NCI-H82 (cell line): Measurements from ENCODE around the gene ABCA4.

Experiments
- DNase-seq: peaks from one replicate; lab custom pipeline; 2025; lab: John Stamatoyannopoulos, UW

Gene ABCA4

GRCh38 chr1:94122201-94122970, 1.4 kb upstream of the ABCA4 start:
- no peak for DNase-seq

- DNase-seq: peak; percentile 94
These were observed 468 bp upstream of the ABCA4 start for GRCh38 chr1:94121411-94121821.

- peak; percentile 69 for DNase-seq
These were observed 412 bp downstream of the ABCA4 start for GRCh38 chr1:94120570-94120901.

- peak; percentile 72 for DNase-seq
These were observed 965 bp downstream of the ABCA4 start for GRCh38 chr1:94119796-94120569.

GRCh38 chr1:94119306-94119705, 1.6 kb downstream of the ABCA4 start:
- no peak for DNase-seq

- DNase-seq: no peak
These were observed 2.5 kb downstream of the ABCA4 start for GRCh38 chr1:94118471-94118870.

- no peak for DNase-seq
These were observed 2.9 kb downstream of the ABCA4 start for GRCh38 chr1:94118013-94118412.

GRCh38 chr1:94117259-94117851, 3.6 kb downstream of the ABCA4 start:
- DNase-seq: no peak

- no peak for DNase-seq
These were observed 5.0 kb downstream of the ABCA4 start for GRCh38 chr1:94115900-94116436.

GRCh38 chr1:94115254-94115899, 5.6 kb downstream of the ABCA4 start:
- DNase-seq: no peak

GRCh38 chr1:94113589-94114226, 7.2 kb downstream of the ABCA4 start:
- DNase-seq: no peak

GRCh38 chr1:94111879-94112278, 9.1 kb downstream of the ABCA4 start:
- no peak for DNase-seq

GRCh38 chr1:94110946-94111740, 9.8 kb downstream of the ABCA4 start:
- no peak for DNase-seq

GRCh38 chr1:94110021-94110761, 10.8 kb downstream of the ABCA4 start:
- DNase-seq: no peak

- no peak for DNase-seq
These were observed 11.5 kb downstream of the ABCA4 start for GRCh38 chr1:94109478-94109877.

GRCh38 chr1:94107141-94107540, 13.8 kb downstream of the ABCA4 start:
- no peak for DNase-seq

- DNase-seq: no peak
These were observed 14.2 kb downstream of the ABCA4 start for GRCh38 chr1:94106716-94107115.

- DNase-seq: no peak
These were observed 14.9 kb downstream of the ABCA4 start for GRCh38 chr1:94105957-94106529.

- peak; percentile 13 for DNase-seq
These were observed 15.4 kb downstream of the ABCA4 start for GRCh38 chr1:94105581-94105952.
